T-helper 9 cell (primary cell): ENCODE results near the gene RTN4RL2.
A peak's percentile ranks its signal among the peaks of the same experiment; 100 is the strongest.

Experiments used
- DNase-seq: peaks from one replicate; pipeline ENCODE4 v3.0.0-alpha.2; 2020
- total RNA-seq, 2 donors: gene quantifications; one replicate each; lab custom pipeline; 2026; lab: John Stamatoyannopoulos, UW

The RTN4RL2 gene
- 0 to 0.28 reads per million in 2 donors for total RNA-seq

GRCh38 chr11:57460022-57460757 is at the start of gene RTN4RL2:
RTN4RL2 (plus strand) TSS chr11:57460528; CDS start chr11:57460866, 338 bp downstream.
- DNase-seq, result no peak

- no peak for DNase-seq
Measured at GRCh38 chr11:57413681-57414080, 46.6 kb upstream of the RTN4RL2 start.

- no peak for DNase-seq
Measured at GRCh38 chr11:57414612-57415212, 45.6 kb upstream of the RTN4RL2 start.

- DNase-seq, result no peak
Measured at GRCh38 chr11:57416436-57416835, 43.9 kb upstream of the RTN4RL2 start.

- DNase-seq, result no peak
Measured at GRCh38 chr11:57417056-57417455, 43.3 kb upstream of the RTN4RL2 start.

- no peak for DNase-seq
Measured at GRCh38 chr11:57418131-57418530, 42.2 kb upstream of the RTN4RL2 start.

GRCh38 chr11:57419146-57419545 is 41.2 kb upstream of the RTN4RL2 start:
- no peak for DNase-seq

- no peak for DNase-seq
Measured at GRCh38 chr11:57421066-57421465, 39.3 kb upstream of the RTN4RL2 start.

GRCh38 chr11:57421805-57422204 is 38.5 kb upstream of the RTN4RL2 start:
- DNase-seq, result no peak

- DNase-seq, result no peak
Measured at GRCh38 chr11:57422669-57423068, 37.7 kb upstream of the RTN4RL2 start.

GRCh38 chr11:57424137-57424791 is 36.1 kb upstream of the RTN4RL2 start:
- DNase-seq, result no peak

GRCh38 chr11:57424792-57425564 is 35.4 kb upstream of the RTN4RL2 start:
- peak; percentile 69 for DNase-seq

- no peak for DNase-seq
Measured at GRCh38 chr11:57425565-57426438, 34.5 kb upstream of the RTN4RL2 start.

GRCh38 chr11:57426439-57426928 is 33.8 kb upstream of the RTN4RL2 start:
- DNase-seq, result no peak

GRCh38 chr11:57426929-57427726 is 33.2 kb upstream of the RTN4RL2 start, which contains the start of gene SLC43A3:
SLC43A3 (minus strand) TSS chr11:57427121; CDS start chr11:57426172, 949 bp downstream.
- peak; percentile 42 for DNase-seq

GRCh38 chr11:57427727-57428082 is 32.6 kb upstream of the RTN4RL2 start:
- DNase-seq, result no peak

GRCh38 chr11:57428643-57429042 is 31.7 kb upstream of the RTN4RL2 start:
- DNase-seq, result no peak

- DNase-seq, result no peak
Measured at GRCh38 chr11:57429946-57430345, 30.4 kb upstream of the RTN4RL2 start.

- DNase-seq, result no peak
Measured at GRCh38 chr11:57430952-57431351, 29.4 kb upstream of the RTN4RL2 start.

GRCh38 chr11:57432149-57432561 is 28.2 kb upstream of the RTN4RL2 start:
- no peak for DNase-seq

- no peak for DNase-seq
Measured at GRCh38 chr11:57432714-57433163, 27.6 kb upstream of the RTN4RL2 start.
